ENCODE measurements around the gene CCDC73.
"Not testable (repeated sequence)": the region's sequence is repeated elsewhere in the genome, so short reads cannot be mapped to it uniquely, and the experiment has no call there.

CCDC73 gene

DNA sequence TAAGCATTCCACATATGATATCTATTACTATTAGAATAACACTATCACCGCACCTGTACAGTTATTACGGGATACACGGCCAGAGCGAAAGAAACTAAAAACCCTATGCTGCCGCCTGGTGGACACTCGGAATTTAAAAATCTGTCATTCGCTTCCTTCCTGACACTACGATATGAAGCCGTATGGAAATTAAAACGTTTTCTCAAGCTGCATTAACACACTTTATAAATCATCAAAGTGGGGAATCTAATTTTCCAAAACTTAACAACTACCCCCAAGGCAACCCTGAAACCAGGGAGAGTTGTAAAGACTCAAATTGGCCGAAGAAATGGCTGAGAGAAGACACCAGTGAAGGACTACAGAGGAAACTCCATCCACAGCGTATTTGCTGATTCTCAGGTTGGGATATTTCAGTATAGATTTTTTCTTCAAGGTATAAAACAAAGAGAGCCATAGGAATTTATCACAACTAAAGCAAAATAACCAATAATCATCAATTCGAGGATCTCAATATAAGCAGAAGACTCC is 1.4 kb downstream of the CCDC73 start:
- peak; percentile 19 to 55 (median 34) for DNase-seq

DNA sequence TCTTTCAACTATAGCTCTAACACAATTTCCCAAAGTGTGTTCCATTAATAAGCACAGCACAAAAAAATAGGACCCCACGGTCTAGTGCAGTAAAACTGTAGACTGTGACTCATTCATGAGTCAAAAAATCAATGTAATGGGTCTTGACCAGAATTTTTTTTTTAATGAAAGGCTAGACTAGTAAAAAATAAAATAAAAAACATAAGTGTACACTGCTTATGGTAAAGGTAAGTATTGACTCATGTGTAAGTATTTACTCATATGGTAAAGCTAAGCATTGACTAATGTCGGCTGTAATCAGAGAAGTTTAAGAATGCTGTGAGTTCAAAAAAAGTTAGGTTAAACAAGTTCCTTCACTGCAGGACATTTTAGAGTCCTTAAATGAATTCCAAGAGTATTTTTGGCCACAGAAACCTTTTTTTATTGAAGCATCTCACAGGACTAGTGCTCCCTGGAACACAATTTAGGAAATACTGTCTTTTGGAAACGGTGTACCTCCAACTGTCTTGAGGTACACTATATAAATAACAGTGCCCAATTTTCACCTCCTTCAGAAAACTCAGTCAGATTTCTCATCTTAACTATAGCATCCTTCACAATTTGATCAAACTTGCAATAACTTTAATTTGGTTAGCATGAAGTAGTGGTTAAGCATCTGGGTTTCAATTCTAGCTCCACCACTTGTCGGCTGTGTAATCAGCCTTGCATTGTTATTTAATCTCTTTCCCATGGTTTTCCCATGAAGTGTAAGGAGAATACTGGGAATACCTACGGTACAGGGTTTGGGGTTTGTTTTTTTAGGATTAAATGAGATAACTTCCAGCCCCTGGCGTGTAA is 2.1 kb downstream of the CCDC73 start:
- DNase-seq = no peak

DNA sequence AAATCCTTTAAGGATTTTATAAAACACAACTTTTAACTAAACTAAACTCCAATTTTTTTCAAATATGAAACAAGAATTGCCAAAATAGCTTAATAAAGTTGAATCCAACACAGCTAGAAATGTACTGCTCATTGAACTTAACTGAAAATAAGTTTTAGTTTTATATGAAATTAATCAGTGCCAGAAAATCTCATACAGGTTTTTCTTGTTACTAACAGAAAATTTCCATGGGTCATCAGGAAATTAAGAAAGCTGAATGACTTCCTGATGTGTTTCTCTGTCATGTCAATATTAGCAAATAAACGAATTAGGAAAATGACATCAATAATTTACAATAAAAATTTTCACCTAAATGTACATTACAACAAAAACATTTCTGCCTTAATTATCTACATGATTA is 3.5 kb downstream of the CCDC73 start:
- no peak for DNase-seq

DNA sequence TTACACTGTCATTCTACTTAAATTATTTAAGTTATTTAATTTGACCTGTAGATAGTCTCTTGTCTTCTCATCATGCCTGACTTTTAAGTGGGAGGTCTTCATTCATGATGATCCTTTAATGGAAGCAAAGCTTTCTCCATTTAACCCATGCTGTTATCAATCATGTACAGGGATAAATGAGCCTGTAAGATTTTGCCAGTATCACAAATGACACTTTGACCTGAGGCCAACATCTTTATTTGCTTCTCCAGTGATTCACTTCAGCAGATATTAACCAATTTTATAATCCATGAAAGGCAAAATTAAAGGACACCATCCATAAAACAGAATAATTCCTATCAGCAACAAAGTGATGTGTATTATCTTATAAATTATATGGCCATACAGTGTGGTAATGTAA is 7.7 kb downstream of the CCDC73 start:
- no peak for DNase-seq

DNA sequence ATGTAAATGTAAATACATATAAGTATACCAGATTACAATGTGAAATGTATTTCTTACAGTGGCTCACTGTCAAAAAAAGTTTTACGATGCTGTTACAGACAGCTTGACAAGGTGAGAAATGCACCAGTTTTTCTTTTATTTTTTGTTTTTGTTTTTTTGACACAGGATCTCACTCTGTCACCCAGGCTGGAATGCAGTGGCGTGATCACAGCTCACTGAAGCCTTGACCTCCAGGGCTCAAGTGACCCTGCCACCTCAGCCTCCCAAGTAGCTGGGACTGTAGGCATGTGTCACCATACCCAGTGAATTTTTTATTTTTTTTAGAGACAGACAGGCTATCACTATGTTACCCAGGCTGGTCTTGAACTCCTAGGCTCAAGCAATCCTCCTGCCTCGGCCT is 9.2 kb downstream of the CCDC73 start:
- no peak for DNase-seq

DNA sequence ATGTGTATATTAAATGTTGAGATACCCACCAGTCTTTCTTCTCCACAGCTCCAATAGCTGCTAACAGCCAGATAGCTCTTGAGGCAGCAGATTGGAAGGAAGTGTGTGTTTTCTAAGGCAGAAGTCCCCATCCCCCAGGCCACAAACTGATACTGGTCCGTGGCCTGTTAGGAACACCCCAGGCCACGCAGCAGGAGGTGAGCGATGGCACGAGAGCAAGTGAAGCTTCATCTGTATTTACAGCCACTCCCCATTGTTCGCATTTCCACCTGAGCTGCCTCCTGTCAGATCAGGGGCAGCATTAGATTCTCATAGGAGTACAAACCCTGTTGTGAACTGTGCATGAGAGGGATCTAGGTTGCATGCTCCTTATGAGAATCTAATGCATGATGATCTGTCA is 12.7 kb downstream of the CCDC73 start:
- DNase-seq = no peak

DNA sequence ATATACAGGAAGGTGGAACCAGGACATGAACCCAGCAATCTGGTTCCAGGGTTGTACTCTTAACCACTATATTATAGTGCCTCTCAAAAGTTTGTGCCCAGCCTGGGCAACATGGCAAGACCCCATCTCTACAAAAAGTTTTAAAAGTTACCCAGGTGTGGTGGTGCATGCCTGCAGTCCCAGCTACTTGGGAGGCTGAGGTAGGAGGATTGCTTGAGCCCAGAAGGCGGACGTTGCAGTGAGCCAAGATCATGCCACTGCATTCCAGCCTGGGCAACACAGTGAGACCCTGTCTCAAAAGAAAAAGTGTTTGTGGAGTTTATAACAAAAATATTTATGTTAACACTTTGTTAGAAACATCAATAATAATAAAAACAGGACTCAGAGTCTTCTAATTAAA is 13.6 kb downstream of the CCDC73 start:
- not testable (repeated sequence) for DNase-seq

DNA sequence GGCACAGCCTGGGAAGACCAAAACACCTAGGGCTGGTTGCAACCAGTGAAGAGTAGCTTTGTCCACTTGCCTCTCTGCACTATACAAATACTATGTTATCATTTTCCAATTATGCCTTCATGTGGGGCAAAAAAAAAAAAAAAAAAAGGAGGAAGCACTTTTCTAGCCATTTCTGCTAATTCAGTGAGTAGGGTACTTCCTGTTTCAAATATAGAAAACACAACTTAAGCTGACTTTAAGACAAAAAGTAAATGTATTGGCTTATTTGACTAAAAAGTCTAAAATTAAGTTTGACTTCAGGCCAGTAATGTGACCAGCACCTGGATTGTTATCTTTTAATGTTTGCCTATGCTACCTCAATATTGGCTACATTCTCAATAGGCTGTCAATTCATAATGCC is 15.3 kb downstream of the CCDC73 start:
- no peak for DNase-seq

DNA sequence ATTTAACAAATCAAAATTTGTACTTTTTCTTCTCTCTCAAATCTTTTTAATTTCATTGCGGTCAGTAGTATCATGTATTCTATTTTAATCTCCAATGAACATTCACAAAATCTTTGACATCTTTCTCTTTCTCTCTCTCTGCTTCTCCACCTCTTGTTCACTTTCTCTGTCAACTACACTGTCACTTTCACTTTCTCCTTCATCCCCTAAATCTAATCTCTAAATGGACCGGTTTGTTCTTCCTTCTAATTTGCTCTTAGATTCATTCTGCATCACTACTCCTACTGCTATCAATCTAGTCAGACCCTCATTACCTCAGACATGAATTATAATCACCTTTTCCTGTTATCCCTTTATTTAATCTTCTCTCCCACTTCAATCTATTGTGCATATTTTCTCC is 18.6 kb downstream of the CCDC73 start:
- DNase-seq = no peak

DNA sequence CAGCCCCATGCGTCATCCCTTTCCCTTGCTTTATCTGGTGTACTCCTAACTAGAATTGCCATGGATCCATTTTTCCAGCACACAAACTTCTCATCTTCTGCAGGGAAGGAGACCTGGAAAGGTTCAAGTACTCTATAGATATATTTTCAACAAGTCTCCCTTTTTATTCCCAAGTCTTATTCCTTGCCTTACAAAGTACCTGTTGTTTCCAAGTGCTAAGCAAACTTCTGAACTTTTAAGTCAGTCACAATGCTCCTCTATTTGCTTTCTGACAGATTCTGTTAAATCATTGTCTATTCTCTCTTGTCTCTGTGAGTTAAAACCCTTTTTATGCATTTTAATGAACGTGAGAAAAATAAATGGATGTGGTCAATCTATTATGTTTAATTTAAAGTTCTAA is 20.4 kb downstream of the CCDC73 start:
- DNase-seq = no peak

DNA sequence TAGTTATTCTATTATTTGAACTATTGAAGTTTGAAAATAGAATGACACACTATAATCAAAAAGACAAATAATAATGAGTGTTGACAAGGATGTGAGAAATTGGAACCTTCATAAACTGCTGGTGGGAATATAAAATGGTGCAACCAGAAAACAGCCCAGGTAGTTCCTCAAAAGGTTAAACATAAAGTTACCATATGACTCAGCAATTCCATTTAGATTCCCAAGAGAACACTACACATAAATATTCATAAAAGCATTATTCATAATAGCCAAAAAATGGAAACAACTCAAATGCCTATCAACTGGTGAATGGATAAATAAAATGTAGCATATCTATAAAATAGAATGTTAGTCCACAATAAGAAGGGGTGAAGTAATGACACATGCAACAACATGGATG is 21.7 kb downstream of the CCDC73 start:
- no peak for DNase-seq

DNA sequence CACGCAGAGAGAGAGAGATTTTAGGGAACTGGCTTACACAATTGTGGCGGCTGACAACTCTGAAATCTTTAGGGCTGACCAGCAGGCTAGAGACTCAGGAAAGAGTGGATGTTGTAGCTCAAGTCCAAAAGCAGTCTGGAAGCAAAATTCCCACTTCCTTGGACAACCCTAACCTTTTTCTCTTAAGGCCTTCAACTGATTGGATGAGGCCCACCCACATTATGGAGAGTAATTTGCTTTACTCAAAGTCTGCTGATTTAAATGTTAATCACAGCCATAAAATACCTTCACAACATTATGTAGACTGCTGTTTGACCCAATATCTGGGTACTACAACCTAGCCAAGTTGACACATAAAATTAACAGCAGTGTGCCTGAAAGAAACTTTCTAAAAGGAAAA is 32.7 kb downstream of the CCDC73 start:
- not testable (repeated sequence) for DNase-seq

DNA sequence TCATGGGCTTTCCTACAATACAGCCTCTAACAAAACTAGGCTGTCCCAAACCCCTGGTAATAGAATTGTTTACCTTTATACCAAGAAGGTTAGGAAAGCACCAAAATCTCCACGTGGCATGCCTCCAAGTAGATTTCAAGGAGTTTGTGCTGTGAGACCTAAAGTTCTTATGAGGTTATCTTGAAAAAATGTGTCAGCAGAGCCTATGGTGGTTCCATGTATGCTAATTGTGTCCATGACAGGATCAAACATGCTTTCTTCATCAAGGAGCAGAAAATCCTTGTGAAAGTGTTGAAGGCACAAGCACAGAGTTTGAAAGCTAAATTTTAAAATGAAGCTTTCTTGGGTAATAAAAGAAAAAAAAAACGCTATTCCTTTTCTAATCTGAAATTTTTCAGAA is 36.2 kb downstream of the CCDC73 start:
- DNase-seq = no peak

DNA sequence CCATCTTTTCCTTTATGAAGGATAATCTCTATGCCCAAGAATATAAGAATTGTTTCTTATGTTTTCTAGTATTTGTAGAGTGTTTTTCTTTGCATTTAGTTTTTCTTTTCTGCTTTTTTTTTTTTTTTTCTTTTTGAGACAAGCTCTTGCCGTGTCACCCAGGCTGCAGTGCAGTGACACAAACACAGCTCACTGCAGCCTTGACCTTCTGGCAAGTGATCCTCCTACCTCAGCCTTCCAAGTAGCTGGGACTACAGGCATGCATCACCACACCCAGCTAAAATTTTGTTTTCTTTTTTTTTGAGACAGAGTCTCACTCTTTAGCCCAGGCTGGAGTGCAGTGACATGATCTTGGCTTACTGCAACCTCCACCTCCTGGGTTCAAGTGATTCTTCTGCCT is 41.3 kb downstream of the CCDC73 start:
- DNase-seq = not testable (repeated sequence)

DNA sequence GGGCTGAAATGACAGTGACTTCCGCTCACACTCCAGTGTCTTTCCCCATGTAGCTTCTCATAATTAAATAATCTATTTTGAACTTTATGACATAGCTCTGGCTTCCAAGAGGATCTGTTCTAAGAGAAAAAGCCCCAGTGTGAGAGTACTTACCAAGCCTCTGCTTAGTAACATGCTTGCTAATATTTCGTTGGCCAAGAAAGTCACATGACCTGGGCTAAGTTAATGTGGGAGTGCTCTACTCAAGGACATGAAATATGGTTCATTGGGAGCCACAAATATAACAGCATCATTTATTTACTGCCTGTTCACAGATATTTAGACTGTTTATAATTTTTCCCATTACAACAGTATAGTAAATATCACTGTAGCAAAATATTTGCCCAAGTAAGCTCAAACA is 42.5 kb downstream of the CCDC73 start:
- DNase-seq = no peak

DNA sequence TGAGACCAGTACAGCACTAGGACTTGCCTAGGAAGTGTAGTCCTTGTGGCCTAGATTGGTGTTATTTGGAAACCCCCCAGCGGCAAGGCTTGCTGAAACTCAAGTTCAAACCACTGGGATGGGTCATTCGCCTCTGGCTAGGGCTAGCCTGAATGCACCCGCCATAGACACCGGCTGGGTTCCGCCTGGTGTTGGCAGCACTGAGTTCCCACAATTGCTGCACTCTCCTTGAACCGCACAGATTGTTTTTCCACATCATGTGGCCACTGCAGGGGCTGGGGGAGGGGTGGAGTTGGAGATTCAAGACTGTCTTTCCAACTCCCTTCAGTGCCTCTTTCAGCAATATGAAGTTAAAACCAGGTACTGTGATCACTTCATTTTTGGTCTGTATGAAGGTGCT is 43.1 kb downstream of the CCDC73 start:
- no peak for DNase-seq

DNA sequence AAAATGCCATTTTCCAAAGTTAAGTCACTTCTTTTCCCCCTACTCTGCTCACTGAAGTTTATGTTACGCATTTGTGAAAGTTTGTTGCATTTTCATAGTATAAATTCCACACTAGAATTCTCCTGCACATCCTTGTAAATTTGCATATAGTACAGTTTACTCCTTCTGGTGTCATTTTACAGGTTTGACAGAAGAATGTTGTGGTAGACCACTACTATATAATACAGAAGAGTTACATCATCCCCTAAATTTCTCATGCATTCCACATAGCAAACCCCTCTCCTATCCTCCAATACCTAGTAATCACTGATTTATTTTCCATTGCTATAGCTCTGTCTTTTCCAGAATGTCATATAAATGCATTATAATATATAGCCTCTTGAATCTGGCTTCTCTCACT is 64.5 kb downstream of the CCDC73 start:
- no peak for DNase-seq

DNA sequence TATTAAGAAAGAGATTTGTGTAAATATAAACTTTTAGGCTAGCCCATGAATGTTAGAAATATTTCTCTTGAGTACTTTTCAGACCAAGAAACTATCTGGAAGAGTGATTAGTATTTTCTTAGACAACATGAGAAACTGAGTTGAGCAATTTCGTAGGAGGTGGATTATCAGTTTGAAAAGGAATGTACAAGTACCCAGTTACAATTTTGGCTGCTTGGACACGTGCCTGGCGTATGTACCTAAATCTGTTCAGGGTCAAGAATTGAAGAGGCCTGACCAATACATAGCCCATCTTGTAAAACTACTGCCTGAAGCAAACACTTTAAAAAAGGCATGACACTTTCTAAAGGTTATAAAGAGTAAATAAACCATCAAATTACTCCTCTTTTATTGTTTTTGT is 71.1 kb downstream of the CCDC73 start:
- DNase-seq = no peak

DNA sequence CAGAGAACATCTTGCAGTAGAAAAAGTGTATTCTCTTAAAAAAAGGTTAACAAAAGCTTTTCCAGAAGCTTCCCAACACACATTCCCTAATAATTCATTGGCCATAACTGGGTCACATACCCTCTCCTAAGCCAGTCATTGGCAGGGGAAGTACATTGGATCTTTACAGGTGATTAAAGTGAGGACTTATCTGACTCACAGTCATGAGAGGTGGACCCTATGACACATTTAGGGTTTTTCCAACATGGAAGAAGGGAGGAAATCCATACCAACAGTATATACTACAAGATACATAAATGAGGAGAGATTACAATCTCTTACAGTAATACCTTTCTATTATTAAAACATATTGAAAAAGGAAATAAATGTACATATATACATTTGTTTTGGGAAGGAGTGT is 72.2 kb downstream of the CCDC73 start:
- DNase-seq = no peak

DNA sequence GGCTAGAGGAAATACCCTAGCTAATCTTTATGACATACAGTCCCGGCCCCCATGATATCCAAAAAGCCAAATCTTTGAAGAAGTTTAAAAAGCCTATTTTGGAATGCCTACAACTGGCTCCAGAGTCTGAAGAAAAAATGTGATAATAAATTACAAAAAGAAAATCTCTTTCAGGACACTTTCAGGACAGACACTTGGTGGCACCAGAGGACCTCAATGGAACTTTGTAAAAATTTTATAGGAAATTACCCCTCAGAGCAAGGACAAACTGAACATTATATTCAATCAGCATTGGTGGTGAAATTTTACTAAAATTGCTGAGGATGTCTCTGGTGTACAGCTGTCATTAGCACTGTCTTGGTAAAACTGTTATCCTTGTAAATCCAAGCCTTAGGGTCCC is 81.0 kb downstream of the CCDC73 start:
- no peak for DNase-seq

DNA sequence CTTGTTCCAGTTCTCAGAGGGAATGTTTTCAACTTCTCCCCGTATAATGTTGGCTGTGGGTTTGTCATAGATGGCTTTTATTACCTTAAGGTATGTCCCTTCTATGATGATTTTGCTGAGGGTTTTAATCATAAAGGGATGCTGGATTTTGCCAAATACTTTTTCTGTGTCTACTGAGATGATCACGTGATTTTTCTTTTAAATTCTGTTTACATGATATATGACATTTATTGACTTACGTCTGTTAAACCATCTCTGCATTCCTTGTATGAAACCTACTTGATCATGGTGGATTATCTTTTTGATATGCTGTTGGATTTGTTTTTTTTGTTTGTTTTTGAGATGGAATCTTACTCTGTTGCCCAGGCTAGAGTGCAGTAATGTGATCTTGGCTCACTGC is 85.5 kb downstream of the CCDC73 start:
- not testable (repeated sequence) for DNase-seq

DNA sequence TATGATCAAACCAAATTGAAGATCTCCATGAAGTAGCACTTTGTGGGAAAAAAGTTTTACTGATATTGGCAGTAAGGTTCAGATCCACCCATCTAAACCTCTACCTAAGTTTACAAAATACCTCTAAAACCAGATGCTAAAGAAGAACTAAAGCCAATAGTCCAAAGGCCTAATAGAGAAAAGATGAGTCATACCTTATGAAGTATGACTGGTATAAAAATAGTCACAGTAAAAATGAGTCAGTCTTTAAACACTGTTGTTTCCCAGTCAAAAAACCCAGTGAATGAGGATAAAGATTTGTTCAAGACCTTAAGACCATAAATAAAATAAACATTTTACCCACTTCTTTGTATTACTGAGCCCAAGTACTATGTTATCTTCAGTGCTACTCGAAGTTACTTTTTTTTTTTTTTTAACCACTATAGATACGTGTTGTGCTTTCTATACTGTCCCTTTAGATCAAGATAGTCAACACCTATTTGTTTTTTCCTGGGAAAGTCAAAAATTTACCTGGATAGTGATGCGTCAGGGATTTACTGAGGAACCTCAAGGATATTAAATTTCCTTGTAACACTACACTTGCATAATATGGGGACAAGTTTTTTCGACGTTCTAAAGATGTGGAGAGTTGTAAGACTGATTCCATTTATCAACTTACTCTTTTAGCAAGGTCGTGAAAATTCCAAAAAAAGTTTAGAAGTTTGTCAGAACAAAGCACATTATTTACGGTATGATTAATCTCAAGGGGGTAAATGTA is 87.3 kb downstream of the CCDC73 start:
- DNase-seq = no peak

DNA sequence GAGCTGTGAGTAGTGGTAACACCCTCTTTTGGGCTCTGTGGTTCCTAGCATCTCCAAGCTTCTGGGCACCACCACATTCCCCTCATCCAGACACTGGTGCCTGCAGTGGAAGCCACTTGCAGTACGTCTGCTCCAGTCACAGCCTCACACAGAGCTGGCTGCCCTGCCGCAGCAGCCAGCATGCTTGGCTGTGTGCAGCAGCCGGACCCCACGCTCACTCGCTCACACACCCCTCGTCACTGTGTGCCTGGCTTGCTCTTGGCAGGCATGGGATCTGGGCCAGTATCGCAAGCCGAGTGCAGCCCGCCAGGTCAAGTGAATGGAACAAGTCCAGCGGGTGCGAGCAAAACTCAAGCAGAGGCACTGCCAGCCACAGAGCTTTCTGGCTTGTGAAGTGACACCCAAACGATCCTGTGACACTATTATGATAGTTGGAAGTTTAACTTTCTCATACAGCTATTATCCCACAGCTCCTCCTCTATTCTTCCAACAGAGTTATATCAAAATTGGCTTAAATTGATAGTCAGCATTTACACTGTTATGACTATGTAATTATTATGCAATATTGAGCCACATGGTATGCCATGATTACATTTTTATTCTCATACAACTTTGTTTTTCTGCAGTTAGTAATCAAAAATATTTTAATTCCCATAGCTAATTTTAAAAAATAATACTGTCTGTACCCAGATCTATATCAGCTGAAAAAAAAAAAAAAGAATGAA is 89.0 kb downstream of the CCDC73 start:
- DNase-seq = no peak

DNA sequence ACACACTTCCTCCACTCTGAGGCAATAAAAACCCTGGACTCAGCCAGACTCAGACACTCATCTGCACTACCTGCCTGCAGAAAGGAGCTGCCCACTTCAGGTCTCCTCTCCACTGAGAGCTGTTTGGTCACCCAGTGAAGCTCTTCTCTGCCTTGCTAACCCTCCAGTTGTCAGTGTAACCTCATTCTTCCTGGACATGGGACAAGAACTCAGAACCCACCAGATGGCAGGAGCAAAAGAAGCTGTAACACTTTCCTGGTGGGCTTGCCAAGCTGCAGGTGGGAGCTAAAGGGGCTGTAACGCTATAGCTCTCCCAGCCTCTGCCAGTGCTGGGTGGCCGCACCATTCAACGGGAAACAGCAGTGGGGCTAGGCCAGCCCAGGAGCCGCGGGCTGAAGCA is 89.7 kb downstream of the CCDC73 start:
- no peak for DNase-seq
